Calu3 (cell line): ENCODE data around the gene KRTAP9-9. TPM values are rescaled to one million over a fixed set of nuclear protein-coding genes. Genes with fewer than 3 reads are reported as not detected.
"Not testable (repeated sequence)": the region's sequence is repeated elsewhere in the genome, so short reads cannot be mapped to it uniquely, and the experiment has no call there.

Experiments used
- BruUV-seq: library from RNA; stranded (reverse); fragments of 400-500 nt; replicated peaks from 2 replicates; lab custom pipeline; 2021; lab: Mats Ljungman, UMichigan
- CTCF ChIA-PET: fragments of 300-600 bp; sonication (Branson Sonifier 250); formaldehyde crosslinking; loops from one replicate; lab custom pipeline; 2022; ENCODE audit warnings: antibody characterized with exemption; lab: Charles Lee
- DNase-seq: peaks from one replicate; pipeline ENCODE4 v3.0.0; 2022
- H3K27ac Mint-ChIP-seq: one replicate; pipeline ENCODE4 v1.8.0; 2022; ENCODE audit warnings: mixed read lengths; ENCODE audit not compliant: unreplicated experiment
- H3K27me3 Mint-ChIP-seq: one replicate; pipeline ENCODE4 v1.8.0; 2022; ENCODE audit warnings: mixed read lengths; ENCODE audit not compliant: unreplicated experiment
- H3K36me3 Mint-ChIP-seq: one replicate; pipeline ENCODE4 v1.8.0; 2022; ENCODE audit warnings: mild to moderate bottlenecking, moderate library complexity, mixed read lengths; ENCODE audit not compliant: insufficient read depth, unreplicated experiment
- H3K4me1 Mint-ChIP-seq: one replicate; pipeline ENCODE4 v1.8.0; 2022; ENCODE audit warnings: mild to moderate bottlenecking, low read depth, mixed read lengths; ENCODE audit not compliant: unreplicated experiment
- H3K4me3 Mint-ChIP-seq: one replicate; pipeline ENCODE4 v1.8.0; 2022; ENCODE audit warnings: mild to moderate bottlenecking, low read depth, moderate library complexity, mixed read lengths; ENCODE audit not compliant: unreplicated experiment
- H3K9me3 Mint-ChIP-seq: one replicate; pipeline ENCODE4 v1.8.0; 2022; ENCODE audit warnings: low read depth, mixed read lengths; ENCODE audit not compliant: unreplicated experiment
- CTCF ChIP-seq: fragments of 200-600 bp; IDR thresholded peaks from one replicate; pipeline ENCODE4 v1.8.0; 2022; ENCODE audit warnings: antibody characterized with exemption; ENCODE audit not compliant: unreplicated experiment
- intact Hi-C: fragments of 100-400 bp; cut with micrococcal nuclease; formaldehyde crosslinking; loops from one replicate; pipeline ENCODE4 v1.10.0; 2022; ENCODE audit not compliant: unreplicated experiment
- total RNA-seq: library from RNA; stranded (reverse); gene quantifications from 2 replicates; pipeline ENCODE4 v1.2.3, GENCODE V29; 2022

KRTAP9-9 gene
- total RNA-seq, 1 experiment from 2014 or later: not detected

- no peak for TF ChIP-seq CTCF
- Mint-ChIP-seq H3K36me3 (no peaks in the 10 kb centered on the region), H3K9me3 (no peaks in the 10 kb centered on the region), H3K4me3 (no peak within 1 kb of the TSS), H3K27me3 (peaks cover 14% of the 10 kb centered on the region), H3K27ac (no peak within 1 kb of the TSS), H3K4me1 (no peaks in the 10 kb centered on the region)
- no TSS peak for BruUV-seq
- CTCF ChIA-PET: interaction anchor here (1.8 kb wide), 1 partner anchor 11 kb away, joined by 6 read pairs; the partner anchor contains the start of gene KRTAP9-7
- no peak for DNase-seq
- intact Hi-C loops: no loop called here
These were observed 9.9 kb downstream of the KRTAP9-9 start, which contains the start of gene KRTAP9-6 for GRCh38 chr17:41265078-41265477. TSS of gene KRTAP9-6 (plus strand) at chr17:41265378. CDS start at chr17:41265378, 0 bp downstream.

- Mint-ChIP-seq H3K4me3 (no peak overlapping the region), H3K27ac (no peak overlapping the region), H3K4me1 (no peaks in the 10 kb centered on the region), H3K27me3 (peaks cover 14% of the 10 kb centered on the region), H3K36me3 (no peaks in the 10 kb centered on the region), H3K9me3 (no peaks in the 10 kb centered on the region)
- TF ChIP-seq CTCF: no peak
- no TSS peak for BruUV-seq
- intact Hi-C loops: no loop called here
- DNase-seq: no peak
- CTCF ChIA-PET: no interaction called here
These were observed 12.5 kb downstream of the KRTAP9-9 start for GRCh38 chr17:41267711-41268110.

- H3K4me3 Mint-ChIP-seq, DNase-seq, H3K9me3 Mint-ChIP-seq, BruUV-seq, H3K4me1 Mint-ChIP-seq, H3K27me3 Mint-ChIP-seq, H3K27ac Mint-ChIP-seq, intact Hi-C loops, H3K36me3 Mint-ChIP-seq, CTCF ChIA-PET: not testable (repeated sequence)
These were observed 16.1 kb downstream of the KRTAP9-9 start for GRCh38 chr17:41271323-41271722.

- no peaks in the 10 kb centered on the region for H3K27me3 Mint-ChIP-seq
- H3K4me3 Mint-ChIP-seq: no peak overlapping the region
- CTCF ChIA-PET: no interaction called here
- TF ChIP-seq CTCF: no peak
- no peak for DNase-seq
- intact Hi-C loops: no loop called here
- no peaks in the 10 kb centered on the region for H3K36me3 Mint-ChIP-seq
- H3K27ac Mint-ChIP-seq: no peak overlapping the region
- H3K9me3 Mint-ChIP-seq: no peaks in the 10 kb centered on the region
- BruUV-seq: no TSS peak
- no peaks in the 10 kb centered on the region for H3K4me1 Mint-ChIP-seq
These were observed 16.7 kb downstream of the KRTAP9-9 start for GRCh38 chr17:41271858-41272257.

GRCh38 chr17:41275648-41276190 is 20.5 kb downstream of the KRTAP9-9 start, which contains the start of gene KRTAP9-7:
TSS of gene KRTAP9-7 (plus strand) at chr17:41275698. CDS start at chr17:41275698, 0 bp downstream.
- H3K9me3 Mint-ChIP-seq, H3K27me3 Mint-ChIP-seq, H3K27ac Mint-ChIP-seq, intact Hi-C loops, H3K4me1 Mint-ChIP-seq, H3K4me3 Mint-ChIP-seq, H3K36me3 Mint-ChIP-seq, BruUV-seq, DNase-seq: not testable (repeated sequence)
- CTCF ChIA-PET: interaction anchor here (1.5 kb wide), 1 partner anchor 11 kb away, joined by 6 read pairs; the partner anchor contains the start of gene KRTAP9-6
